Liver (tissue), 9 donors: Measurements from ENCODE around the gene GLRX. TPM values are rescaled to one million over a fixed set of nuclear protein-coding genes. Genes with fewer than 3 reads are reported as not detected.

Source experiments
- DNase-seq: peaks from one replicate; pipeline ENCODE4 v3.0.0-alpha.2; 2017; ENCODE audit warnings: low spot score
- H3K27ac ChIP-seq, 2 donors: one replicate each; pipeline ENCODE4 v1.7.0; 2013; ENCODE audit warnings: inconsistent platforms in 2 of 2, low read length in 2 of 2, control low read depth in 1 of 2, low read depth in 1 of 2, mild to moderate bottlenecking in 1 of 2
- H3K27me3 ChIP-seq, 4 donors: one replicate each; pipeline versions ENCODE4 v1.6.1 to v1.7.0; 2013; ENCODE audit warnings: low read length in 3 of 4, inconsistent platforms in 1 of 4, mild to moderate bottlenecking in 1 of 4, moderate library complexity in 1 of 4; ENCODE audit not compliant: control insufficient read depth in 4 of 4, insufficient read depth in 4 of 4
- H3K36me3 ChIP-seq, 4 donors: one replicate each; pipeline versions ENCODE4 v1.6.1 to v1.7.0; 2013; ENCODE audit warnings: low read length in 3 of 4, mild to moderate bottlenecking in 3 of 4, low read depth in 1 of 4, moderate library complexity in 1 of 4; ENCODE audit not compliant: control insufficient read depth in 4 of 4, insufficient read depth in 3 of 4
- H3K4me1 ChIP-seq, 4 donors: one replicate each; pipeline versions ENCODE4 v1.6.1 to v1.7.0; 2013; ENCODE audit warnings: low read length in 3 of 4, mild to moderate bottlenecking in 3 of 4, moderate library complexity in 1 of 4; ENCODE audit not compliant: control insufficient read depth in 4 of 4, insufficient read depth in 4 of 4
- H3K4me3 ChIP-seq, 3 donors: one replicate each; pipeline versions ENCODE4 v1.6.1 to v1.7.0; 2013; ENCODE audit warnings: low read length in 3 of 3, control low read depth in 1 of 3, low read depth in 1 of 3, mild to moderate bottlenecking in 1 of 3
- H3K9ac ChIP-seq, 2 donors: one replicate each; pipeline ENCODE4 v1.7.0; 2013; ENCODE audit warnings: low read length in 2 of 2, mild to moderate bottlenecking in 2 of 2, moderate library complexity in 2 of 2, control low read depth in 1 of 2, low read depth in 1 of 2
- H3K9me3 ChIP-seq, 4 donors: one replicate each; pipeline versions ENCODE4 v1.6.1 to v1.7.0; 2013; ENCODE audit warnings: low read length in 3 of 4; ENCODE audit not compliant: control insufficient read depth in 4 of 4
- ATF3 ChIP-seq: IDR thresholded peaks from 2 replicates; pipeline ENCODE4 v1.6.1; 2016; ENCODE audit warnings: antibody characterized with exemption
- CTCF ChIP-seq: fragments of 150-350 bp; IDR thresholded peaks from 2 replicates; pipeline ENCODE4 v1.5.1; 2017; ENCODE audit warnings: improper control_type of control experiment, low read depth, low read length; ENCODE audit not compliant: missing input control
- EGR1 ChIP-seq, 2 donors: IDR thresholded peaks; 2 replicates each; pipeline ENCODE4 v1.6.1; 2016 to 2018; ENCODE audit warnings: antibody characterized with exemption in 2 of 2, low read depth in 2 of 2
- FOXA1 ChIP-seq: IDR thresholded peaks from 2 replicates; pipeline ENCODE4 v1.6.1; 2016; ENCODE audit warnings: antibody characterized with exemption
- FOXA2 ChIP-seq: IDR thresholded peaks from 2 replicates; pipeline ENCODE4 v1.6.1; 2016; ENCODE audit warnings: antibody characterized with exemption
- GABPA ChIP-seq, 2 donors: IDR thresholded peaks in 1 of 2; conservative IDR thresholded peaks in 1 of 2; 2 replicates each; pipeline ENCODE4 v1.6.1; 2016; ENCODE audit warnings: antibody characterized with exemption in 2 of 2, mild to moderate bottlenecking in 1 of 2, moderate library complexity in 1 of 2
- HNF4A ChIP-seq, 2 donors: conservative IDR thresholded peaks; 2 replicates each; pipeline ENCODE4 v1.6.1; 2016; ENCODE audit warnings: antibody characterized with exemption in 2 of 2, mild to moderate bottlenecking in 2 of 2
- HNF4G ChIP-seq: IDR thresholded peaks from 2 replicates; pipeline ENCODE4 v1.6.1; 2016; ENCODE audit warnings: antibody characterized with exemption
- JUND ChIP-seq, 2 donors: IDR thresholded peaks; 2 replicates each; pipeline ENCODE4 v1.6.1; 2016; ENCODE audit warnings: antibody characterized with exemption in 2 of 2
- NR2F2 ChIP-seq: IDR thresholded peaks from 2 replicates; pipeline ENCODE4 v1.6.1; 2016; ENCODE audit warnings: antibody characterized with exemption
- RAD21 ChIP-seq, 2 donors: IDR thresholded peaks; 2 replicates each; pipeline ENCODE4 v1.6.1; 2016; ENCODE audit warnings: antibody characterized with exemption in 2 of 2, mild to moderate bottlenecking in 2 of 2
- RXRA ChIP-seq, 2 donors: IDR thresholded peaks; 2 replicates each; pipeline ENCODE4 v1.6.1; 2017 to 2018; ENCODE audit warnings: antibody characterized with exemption in 2 of 2, mild to moderate bottlenecking in 1 of 2
- SP1 ChIP-seq: IDR thresholded peaks from 2 replicates; pipeline ENCODE4 v1.6.1; 2018; ENCODE audit warnings: antibody characterized with exemption, mild to moderate bottlenecking
- TAF1 ChIP-seq: conservative IDR thresholded peaks from 2 replicates; pipeline ENCODE4 v1.6.1; 2016; ENCODE audit warnings: antibody characterized with exemption, mild to moderate bottlenecking
- YY1 ChIP-seq: IDR thresholded peaks from 2 replicates; pipeline ENCODE4 v1.6.1; 2016; ENCODE audit warnings: antibody characterized with exemption, mild to moderate bottlenecking
- ZBTB33 ChIP-seq: IDR thresholded peaks from 2 replicates; pipeline ENCODE4 v1.6.1; 2016; ENCODE audit warnings: antibody characterized with exemption
- WGBS: extraction: QIAGEN DNeasy Blood & Tissue Kit; methylation state at CpG from one replicate; pipeline ENCODE4 v1.1.7; 2013; 5-methylcytosine and 5-hydroxymethylcytosine counted together
- polyA plus RNA-seq, 2 donors: library from polyadenylated mRNA; stranded (reverse) in 1 of 2; unstranded in 1 of 2; fragments of 200-250 nt in 1 of 2; fragments of >200 nt in 1 of 2; fragmentation: Nextera tagmentation in 1 of 2; extraction: Ambion mirVana in 1 of 2; gene quantifications; one replicate each; pipeline versions ENCODE4 v1.2.1 to v1.2.3, GENCODE V29; 2013 to 2015
- total RNA-seq, 2 donors: library from RNA; depleted of rRNA; stranded (reverse); fragments of >200 nt; gene quantifications; one replicate each; pipeline ENCODE4 v1.2.3, GENCODE V29; 2014
- TF ChIP-seq, protein P1 (sequence below): IDR thresholded peaks from 2 replicates; pipeline ENCODE4 v1.6.1; 2016; ENCODE audit warnings: antibody characterized with exemption
- TF ChIP-seq, protein P2 (sequence below): IDR thresholded peaks from 2 replicates; pipeline ENCODE4 v1.6.1; 2016; ENCODE audit warnings: antibody characterized with exemption, mild to moderate bottlenecking
- donor health status: healthy.
- donor health status: healthy.
- donor health status: healthy.
- donor health status: healthy.
- donor health status: healthy.

Gene GLRX
- total and polyA plus RNA-seq, 4 donors: 48.2 to 187 (median 107) TPM

GRCh38 chr5:95806687-95807086, 15.8 kb downstream of the GLRX start:
- no peak for DNase-seq
- WGBS: 96% methylated on average over 7 of the region's 7 CpGs
- no peaks in the 10 kb centered on the region for H3K36me3 ChIP-seq
- no peak overlapping the region for H3K4me3 ChIP-seq
- H3K27ac ChIP-seq: no peak overlapping the region
- H3K9me3 ChIP-seq: no peaks in the 10 kb centered on the region
- no peak overlapping the region for H3K9ac ChIP-seq
- H3K4me1 ChIP-seq: peaks cover 10 to 54% (median 48%) of the 10 kb centered on the region in 4 donors
- H3K27me3 ChIP-seq: no peaks in the 10 kb centered on the region
- TF ChIP-seq TAF1 (no peak), FOXA1 (no peak), SP1 (no peak), CTCF (no peak), ATF3 (no peak), HNF4G (no peak), RAD21 (IDR thresholded peaks at IDR 0.05) (no peak), EGR1 (IDR thresholded peaks at IDR 0.05; ENCODE audit: low read depth in 2 of 2) (no peak), GABPA (IDR thresholded peaks at IDR 0.05 in 1 of 2, conservative IDR thresholded peaks at IDR 0.05 in 1 of 2) (no peak), RXRA (IDR thresholded peaks at IDR 0.05) (no peak), HNF4A (conservative IDR thresholded peaks at IDR 0.05) (no peak), FOXA2 (no peak), ZBTB33 (no peak), YY1 (no peak), JUND (IDR thresholded peaks at IDR 0.05) (no peak), NR2F2 (no peak)
- TF ChIP-seq, protein P1, sequence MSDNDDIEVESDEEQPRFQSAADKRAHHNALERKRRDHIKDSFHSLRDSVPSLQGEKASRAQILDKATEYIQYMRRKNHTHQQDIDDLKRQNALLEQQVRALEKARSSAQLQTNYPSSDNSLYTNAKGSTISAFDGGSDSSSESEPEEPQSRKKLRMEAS: no peak
- TF ChIP-seq, protein P2, sequence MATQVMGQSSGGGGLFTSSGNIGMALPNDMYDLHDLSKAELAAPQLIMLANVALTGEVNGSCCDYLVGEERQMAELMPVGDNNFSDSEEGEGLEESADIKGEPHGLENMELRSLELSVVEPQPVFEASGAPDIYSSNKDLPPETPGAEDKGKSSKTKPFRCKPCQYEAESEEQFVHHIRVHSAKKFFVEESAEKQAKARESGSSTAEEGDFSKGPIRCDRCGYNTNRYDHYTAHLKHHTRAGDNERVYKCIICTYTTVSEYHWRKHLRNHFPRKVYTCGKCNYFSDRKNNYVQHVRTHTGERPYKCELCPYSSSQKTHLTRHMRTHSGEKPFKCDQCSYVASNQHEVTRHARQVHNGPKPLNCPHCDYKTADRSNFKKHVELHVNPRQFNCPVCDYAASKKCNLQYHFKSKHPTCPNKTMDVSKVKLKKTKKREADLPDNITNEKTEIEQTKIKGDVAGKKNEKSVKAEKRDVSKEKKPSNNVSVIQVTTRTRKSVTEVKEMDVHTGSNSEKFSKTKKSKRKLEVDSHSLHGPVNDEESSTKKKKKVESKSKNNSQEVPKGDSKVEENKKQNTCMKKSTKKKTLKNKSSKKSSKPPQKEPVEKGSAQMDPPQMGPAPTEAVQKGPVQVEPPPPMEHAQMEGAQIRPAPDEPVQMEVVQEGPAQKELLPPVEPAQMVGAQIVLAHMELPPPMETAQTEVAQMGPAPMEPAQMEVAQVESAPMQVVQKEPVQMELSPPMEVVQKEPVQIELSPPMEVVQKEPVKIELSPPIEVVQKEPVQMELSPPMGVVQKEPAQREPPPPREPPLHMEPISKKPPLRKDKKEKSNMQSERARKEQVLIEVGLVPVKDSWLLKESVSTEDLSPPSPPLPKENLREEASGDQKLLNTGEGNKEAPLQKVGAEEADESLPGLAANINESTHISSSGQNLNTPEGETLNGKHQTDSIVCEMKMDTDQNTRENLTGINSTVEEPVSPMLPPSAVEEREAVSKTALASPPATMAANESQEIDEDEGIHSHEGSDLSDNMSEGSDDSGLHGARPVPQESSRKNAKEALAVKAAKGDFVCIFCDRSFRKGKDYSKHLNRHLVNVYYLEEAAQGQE: no peak
